Ectodermal cell (in vitro differentiated cells): ENCODE results near the gene MTMR4.

Experiments
- H3K27ac ChIP-seq: 2 replicates; pipeline ENCODE4 v1.7.0; 2013; ENCODE audit warnings: mild to moderate bottlenecking, low read depth, low read length; ENCODE audit not compliant: insufficient read depth, poor library complexity, severe bottlenecking
- H3K27me3 ChIP-seq: 2 replicates; pipeline ENCODE4 v1.7.0; 2013; ENCODE audit warnings: mild to moderate bottlenecking, low read length; ENCODE audit not compliant: insufficient read depth, control insufficient read depth, poor library complexity, severe bottlenecking
- H3K36me3 ChIP-seq: one replicate; pipeline ENCODE4 v1.7.0; 2013; ENCODE audit warnings: low read length; ENCODE audit not compliant: control insufficient read depth, insufficient read depth
- H3K4me1 ChIP-seq: one replicate; pipeline ENCODE4 v1.7.0; 2013; ENCODE audit warnings: low read length; ENCODE audit not compliant: control insufficient read depth, insufficient read depth
- H3K4me3 ChIP-seq: 2 replicates; pipeline ENCODE4 v1.7.0; 2013; ENCODE audit warnings: low read depth, low read length, control low read depth; ENCODE audit not compliant: insufficient read depth
- H3K9me3 ChIP-seq: 2 replicates; pipeline ENCODE4 v1.7.0; 2013; ENCODE audit warnings: mild to moderate bottlenecking, low read length, moderate library complexity; ENCODE audit not compliant: control insufficient read depth
- WGBS, 2 experiments: methylation state at CpG; one replicate each; pipeline ENCODE4 v1.1.7; 2013; ENCODE audit warnings: missing lambda C conversion rate in 2 of 2; 5-methylcytosine and 5-hydroxymethylcytosine counted together

The MTMR4 gene

DNA sequence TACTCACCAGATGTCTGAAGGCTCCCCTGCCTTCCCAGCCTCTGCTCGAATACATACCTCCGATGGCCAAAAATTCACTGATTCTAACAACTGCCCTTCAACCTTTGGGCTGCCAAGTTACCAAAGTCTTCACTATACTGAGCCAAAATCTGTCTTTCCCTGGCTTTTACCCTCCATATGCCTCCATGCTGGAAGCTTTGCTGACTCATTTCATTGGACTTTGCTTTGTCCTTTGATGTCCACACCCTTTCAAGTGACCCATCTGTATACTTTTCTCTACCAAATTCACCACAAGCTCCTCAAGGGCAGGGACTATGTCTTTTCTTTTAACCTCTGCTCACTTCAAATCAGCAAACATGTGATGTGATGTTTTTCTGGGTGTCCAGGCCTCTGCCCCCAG is 21.0 kb upstream of the MTMR4 start:
- Histone ChIP-seq H3K27me3 (peaks cover 22% of the 10 kb centered on the region), H3K4me1 (peaks cover 13% of the 10 kb centered on the region), H3K4me3 (no peak overlapping the region), H3K27ac (no peak overlapping the region), H3K36me3 (no peaks in the 10 kb centered on the region), H3K9me3 (no peaks in the 10 kb centered on the region)
- 89% methylated on average over 2 of the region's 2 CpGs for WGBS, 2 experiments

DNA sequence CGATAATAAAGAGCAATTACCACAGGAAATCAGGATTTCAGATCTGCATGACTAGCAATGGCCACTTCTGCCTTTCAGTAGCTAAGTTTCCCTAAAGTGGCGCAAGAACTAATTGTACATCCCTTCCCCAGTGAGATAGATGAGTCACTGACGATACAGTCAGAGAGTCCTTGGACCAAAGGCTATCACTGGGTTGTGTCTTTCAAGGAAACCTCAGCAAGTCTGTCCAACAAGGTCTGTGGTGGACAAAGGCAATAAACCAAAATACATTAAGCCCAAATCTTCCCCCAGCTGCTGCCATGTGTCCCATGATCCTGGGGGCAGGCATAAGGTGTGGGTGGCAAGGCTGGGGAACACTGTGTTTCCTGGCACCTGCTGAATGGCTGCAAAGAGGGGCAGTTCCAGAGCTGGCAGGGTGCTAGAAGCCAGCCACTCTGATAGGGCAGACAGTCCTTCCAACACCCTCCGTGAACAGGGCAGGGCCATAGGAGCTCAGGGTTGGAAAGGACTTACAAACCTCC is 20.5 kb upstream of the MTMR4 start:
- WGBS, 2 experiments: 88 to 94% methylated on average over 4 of the region's 4 CpGs
- no peak overlapping the region for H3K27ac ChIP-seq
- H3K4me3 ChIP-seq: no peak overlapping the region
- H3K4me1 ChIP-seq: peaks cover 17% of the 10 kb centered on the region
- H3K36me3 ChIP-seq: no peaks in the 10 kb centered on the region
- peaks cover 22% of the 10 kb centered on the region for H3K27me3 ChIP-seq
- no peaks in the 10 kb centered on the region for H3K9me3 ChIP-seq

DNA sequence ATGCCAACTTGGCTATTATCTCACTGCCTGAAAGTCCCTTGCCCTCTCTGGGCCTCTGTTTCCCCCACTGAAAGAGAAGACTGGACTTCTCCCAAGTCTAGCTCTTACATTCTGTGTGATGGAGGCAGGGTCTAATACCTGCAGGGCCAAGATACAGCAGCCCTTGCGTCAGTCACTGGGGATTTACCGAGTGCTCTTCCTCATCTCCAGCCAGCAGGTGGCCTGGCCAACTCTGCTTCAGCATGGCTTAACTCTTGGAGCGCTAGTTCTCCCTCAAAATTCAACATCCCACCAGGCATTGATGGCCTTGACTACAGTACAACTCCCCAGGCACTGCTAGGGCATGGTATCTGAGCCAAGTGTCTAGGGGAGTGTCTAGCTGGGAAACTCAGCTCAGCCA is 19.9 kb upstream of the MTMR4 start:
- no peaks in the 10 kb centered on the region for H3K36me3 ChIP-seq
- no peak overlapping the region for H3K4me3 ChIP-seq
- H3K27ac ChIP-seq: no peak overlapping the region
- no peaks in the 10 kb centered on the region for H3K9me3 ChIP-seq
- WGBS, 2 experiments: 55 to 57% methylated on average over 3 of the region's 3 CpGs
- H3K4me1 ChIP-seq: peaks cover 20% of the 10 kb centered on the region
- H3K27me3 ChIP-seq: peaks cover 22% of the 10 kb centered on the region

DNA sequence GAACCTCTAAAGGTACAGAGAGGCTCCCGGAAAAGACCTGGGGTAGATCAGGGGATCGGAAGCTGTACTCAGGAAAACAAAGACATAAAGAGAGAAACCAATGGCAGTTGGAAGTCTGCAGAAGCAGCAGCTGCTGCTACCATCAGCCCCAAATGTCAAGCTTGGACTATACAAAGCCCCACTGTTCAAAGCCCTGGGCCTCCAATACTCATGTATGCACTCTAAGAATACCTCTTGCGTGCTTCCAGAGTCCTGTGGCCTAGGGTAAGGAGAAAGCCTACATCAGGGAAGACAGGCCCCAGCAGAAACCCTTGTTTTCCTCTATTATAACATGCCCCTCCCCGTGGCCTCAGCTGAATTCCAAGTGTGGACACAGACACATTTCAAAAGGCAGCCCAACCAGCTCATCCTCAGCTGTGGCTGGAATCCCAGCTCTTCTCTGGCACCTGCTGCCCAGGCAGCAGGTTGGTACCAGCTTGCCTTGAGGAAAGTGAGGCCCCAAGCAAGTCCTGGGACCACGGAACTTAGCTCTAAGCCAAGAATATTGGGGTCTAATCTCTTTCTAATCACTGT is 19.3 kb upstream of the MTMR4 start:
- peaks cover 27% of the 10 kb centered on the region for H3K4me1 ChIP-seq
- 92 to 93% methylated on average over 5 of the region's 5 CpGs for WGBS, 2 experiments

DNA sequence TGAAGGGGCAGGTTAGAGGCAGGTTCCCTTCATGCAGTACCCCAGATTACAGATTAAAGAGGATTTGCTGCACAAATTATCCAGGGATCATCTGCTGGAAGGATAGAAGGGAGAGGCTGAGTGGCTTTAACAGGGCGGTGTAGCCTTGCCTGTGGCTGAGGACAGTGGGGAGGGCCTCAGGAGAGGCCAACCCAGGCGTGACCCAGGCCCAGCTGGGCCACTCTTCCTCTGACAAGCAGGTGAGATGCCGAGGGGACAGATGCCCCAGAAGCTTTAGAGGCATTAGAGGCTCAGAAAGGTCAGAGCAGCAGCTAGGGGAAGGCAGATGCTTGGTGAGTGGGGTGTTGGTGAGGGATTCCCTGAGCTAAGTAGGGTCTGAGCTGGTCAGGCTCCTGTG is 18.1 kb upstream of the MTMR4 start:
- 70 to 77% methylated on average over 3 of the region's 3 CpGs for WGBS, 2 experiments
- H3K27me3 ChIP-seq: peaks cover 22% of the 10 kb centered on the region
- H3K9me3 ChIP-seq: no peaks in the 10 kb centered on the region
- H3K4me3 ChIP-seq: peak overlapping the region; percentile 55
- H3K27ac ChIP-seq: no peak overlapping the region
- peaks cover 33% of the 10 kb centered on the region for H3K4me1 ChIP-seq
- no peaks in the 10 kb centered on the region for H3K36me3 ChIP-seq

More for the DNA sequence above, 19.3 kb upstream of the MTMR4 start:
- no peak overlapping the region for H3K27ac ChIP-seq
- peaks cover 22% of the 10 kb centered on the region for H3K27me3 ChIP-seq
- H3K36me3 ChIP-seq: no peaks in the 10 kb centered on the region
- no peak overlapping the region for H3K4me3 ChIP-seq
- no peaks in the 10 kb centered on the region for H3K9me3 ChIP-seq

DNA sequence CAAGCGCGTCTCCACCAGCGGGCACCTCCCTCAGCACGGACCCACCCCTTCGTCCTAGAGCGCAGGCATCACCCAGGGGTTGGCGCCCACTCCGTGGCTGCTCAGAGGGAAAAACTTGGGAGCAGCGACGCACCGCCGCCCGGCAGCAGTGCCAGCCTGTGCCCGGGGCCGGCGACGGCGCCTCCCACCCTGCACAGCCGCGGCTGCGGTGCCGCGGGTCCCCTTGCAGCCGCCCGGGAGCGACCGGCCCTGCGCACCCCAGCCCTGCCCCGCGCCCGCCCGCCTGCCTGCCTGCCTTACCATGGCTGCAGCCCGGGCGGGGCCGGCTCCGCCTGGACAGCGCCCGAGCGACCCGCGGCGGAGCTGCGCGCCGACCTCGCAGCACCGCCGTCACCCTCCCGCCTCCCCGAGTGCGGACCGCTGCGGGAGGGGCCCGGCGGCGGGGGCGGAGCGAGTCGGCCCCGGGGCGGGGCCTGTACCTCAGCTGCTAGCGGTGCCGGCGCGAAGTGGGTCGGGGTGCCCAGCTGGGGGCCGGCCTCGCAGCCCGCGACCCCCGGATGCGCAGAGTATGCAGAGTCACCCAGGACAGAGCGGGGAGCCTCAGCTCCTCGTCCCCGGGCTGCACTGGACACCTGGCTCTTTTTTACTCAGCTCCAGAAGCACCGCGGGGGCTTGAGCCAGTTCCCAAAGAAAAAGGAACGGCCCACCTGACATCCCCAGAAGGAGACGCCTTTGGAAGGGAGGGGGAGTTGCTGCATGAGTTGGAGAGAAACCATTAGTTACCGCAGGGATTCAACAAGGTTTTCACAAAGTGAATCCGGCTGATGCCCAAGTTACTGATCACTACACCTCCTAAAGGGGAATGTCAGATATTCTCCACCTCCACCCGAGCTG is 17.5 kb upstream of the MTMR4 start:
- Histone ChIP-seq H3K4me1 (peaks cover 33% of the 10 kb centered on the region), H3K4me3 (peak overlapping the region; percentile 55), H3K36me3 (no peaks in the 10 kb centered on the region), H3K27me3 (peaks cover 22% of the 10 kb centered on the region), H3K9me3 (no peaks in the 10 kb centered on the region), H3K27ac (no peak overlapping the region)
- WGBS, 2 experiments: 1 to 2% methylated on average over 82 of the region's 82 CpGs

DNA sequence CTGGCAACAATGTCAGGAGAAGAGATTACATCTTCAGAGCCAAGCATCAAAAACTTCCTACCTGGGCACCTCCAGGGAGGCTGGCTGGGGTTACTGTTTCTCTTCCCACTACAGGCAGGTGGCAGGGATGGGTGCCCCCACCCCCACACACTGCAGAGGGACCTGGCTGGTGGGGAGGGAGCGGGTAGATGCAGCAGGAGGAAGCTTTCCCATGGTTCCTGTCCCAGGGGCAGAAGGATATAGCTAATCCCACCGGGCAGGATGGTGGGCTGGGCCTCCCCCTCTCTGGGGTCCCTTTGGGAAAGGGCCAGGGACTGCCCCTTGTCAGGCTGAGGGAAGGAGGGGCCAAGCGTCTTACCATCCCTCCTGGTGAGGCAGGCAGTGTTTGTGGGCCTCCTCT is 16.7 kb upstream of the MTMR4 start:
- peak overlapping the region; percentile 55 for H3K4me3 ChIP-seq
- H3K4me1 ChIP-seq: peaks cover 33% of the 10 kb centered on the region
- H3K27ac ChIP-seq: no peak overlapping the region
- no peaks in the 10 kb centered on the region for H3K9me3 ChIP-seq
- 10 to 18% methylated on average over 3 of the region's 3 CpGs for WGBS, 2 experiments
- H3K27me3 ChIP-seq: peaks cover 22% of the 10 kb centered on the region
- no peaks in the 10 kb centered on the region for H3K36me3 ChIP-seq

DNA sequence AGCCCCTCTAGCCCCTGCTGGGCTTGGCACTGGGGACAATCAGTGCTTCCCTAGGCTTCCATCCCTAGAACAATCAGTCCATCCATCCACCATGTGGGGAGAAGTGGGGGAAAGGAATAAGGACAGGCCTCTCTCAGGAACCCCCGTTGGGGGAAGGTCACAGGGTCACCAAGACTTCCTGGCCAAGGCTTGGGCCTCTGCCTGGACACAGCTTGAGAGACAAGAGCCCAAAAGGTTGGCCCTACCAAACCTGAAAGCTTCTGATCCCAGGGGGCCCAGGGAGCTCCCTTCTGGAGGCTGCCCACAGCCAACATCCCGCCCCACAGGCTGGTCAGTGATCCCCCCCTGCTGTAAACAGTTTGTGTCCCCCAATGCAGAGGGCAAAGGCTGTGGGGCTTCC is 16.2 kb upstream of the MTMR4 start:
- H3K27ac ChIP-seq: no peak overlapping the region
- no peaks in the 10 kb centered on the region for H3K9me3 ChIP-seq
- peaks cover 22% of the 10 kb centered on the region for H3K27me3 ChIP-seq
- no peaks in the 10 kb centered on the region for H3K36me3 ChIP-seq
- H3K4me1 ChIP-seq: peaks cover 33% of the 10 kb centered on the region
- WGBS, 2 experiments: 38 to 53% methylated on average over 2 of the region's 2 CpGs
- no peak overlapping the region for H3K4me3 ChIP-seq

DNA sequence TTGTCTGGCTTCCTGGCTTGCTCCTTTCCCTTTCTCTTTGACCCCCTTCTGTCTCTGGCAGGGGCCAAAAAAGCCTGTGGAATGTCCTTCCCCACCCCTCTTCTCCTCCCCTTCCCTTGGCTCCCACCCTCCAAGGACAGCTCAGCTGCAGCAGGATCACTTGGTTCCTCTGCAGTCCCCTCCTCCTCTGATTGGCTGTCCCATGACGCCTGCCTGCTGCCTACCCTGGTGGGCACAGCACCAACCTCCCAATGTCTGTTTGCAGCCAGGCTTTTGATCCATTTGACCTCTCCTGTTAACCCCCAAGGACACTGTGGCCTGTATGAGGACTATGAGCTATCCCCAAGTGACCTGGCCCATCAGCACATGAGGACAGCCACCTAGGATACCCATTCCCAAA is 14.8 kb upstream of the MTMR4 start:
- H3K36me3 ChIP-seq: no peaks in the 10 kb centered on the region
- peaks cover 22% of the 10 kb centered on the region for H3K27me3 ChIP-seq
- no peaks in the 10 kb centered on the region for H3K9me3 ChIP-seq
- peaks cover 33% of the 10 kb centered on the region for H3K4me1 ChIP-seq
- 25 to 41% methylated on average over 1 of the region's 1 CpG for WGBS, 2 experiments
- H3K27ac ChIP-seq: no peak overlapping the region
- no peak overlapping the region for H3K4me3 ChIP-seq

DNA sequence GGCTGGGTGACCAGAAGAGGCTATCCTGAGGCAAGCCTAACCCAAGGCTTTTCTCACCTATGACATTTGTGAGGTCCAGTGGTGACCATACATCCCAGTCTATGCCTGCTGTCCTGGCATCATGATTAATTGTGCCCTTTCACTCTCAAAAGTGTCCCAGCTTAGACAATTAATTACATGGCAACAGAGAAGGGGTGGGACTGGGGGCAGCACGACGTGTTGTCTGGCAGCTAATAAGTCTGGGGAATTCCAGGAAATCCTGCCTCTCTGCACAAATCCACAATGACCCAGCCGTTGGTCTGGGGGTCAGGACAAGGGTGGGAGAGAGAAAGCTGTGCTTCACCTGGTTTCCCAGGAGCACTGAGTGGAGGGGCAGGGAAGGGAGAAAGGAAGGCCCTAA is 14.0 kb upstream of the MTMR4 start:
- Histone ChIP-seq H3K4me1 (peaks cover 32% of the 10 kb centered on the region), H3K27ac (no peak overlapping the region), H3K9me3 (no peaks in the 10 kb centered on the region), H3K4me3 (no peak overlapping the region), H3K36me3 (no peaks in the 10 kb centered on the region), H3K27me3 (peaks cover 21% of the 10 kb centered on the region)
- 73 to 78% methylated on average over 3 of the region's 3 CpGs for WGBS, 2 experiments
